ENCODE measurements around the gene ZCCHC14.
A peak's percentile ranks its signal among the peaks of the same experiment; 100 is the strongest.

ZCCHC14 gene

GRCh38 chr16:87464691-87465300 is 28.0 kb downstream of the ZCCHC14 start:
- Histone ChIP-seq H3K27ac (peak overlapping the region; percentile 17 to 96 (median 85)), H3K4me3 (peak overlapping the region in 1 of 7 experiments; percentile 3)

GRCh38 chr16:87463722-87464690 is 28.8 kb downstream of the ZCCHC14 start:
- peak overlapping the region in 1 of 7 experiments; percentile 3 for H3K4me3 ChIP-seq
- peak overlapping the region; percentile 35 to 96 (median 85) for H3K27ac ChIP-seq

GRCh38 chr16:87461466-87461991 is 31.3 kb downstream of the ZCCHC14 start:
- H3K4me3 ChIP-seq: no peak overlapping the region
- peak overlapping the region in 13 of 21 experiments; percentile 7 to 96 (median 59) for H3K27ac ChIP-seq

- H3K27ac ChIP-seq: peak overlapping the region in 7 of 21 experiments; percentile 23 to 96 (median 62)
Measured at GRCh38 chr16:87460936-87461335, 31.9 kb downstream of the ZCCHC14 start.

GRCh38 chr16:87459833-87460232 is 33.0 kb downstream of the ZCCHC14 start:
- no peak overlapping the region for H3K4me3 ChIP-seq
- H3K27ac ChIP-seq: no peak overlapping the region

More at GRCh38 chr16:87460936-87461335, 31.9 kb downstream of the ZCCHC14 start:
- no peak overlapping the region for H3K4me3 ChIP-seq

- no peak overlapping the region for H3K4me3 ChIP-seq
- H3K27ac ChIP-seq: peak overlapping the region in 2 of 21 experiments; percentile 1 to 76
Measured at GRCh38 chr16:87459027-87459426, 33.8 kb downstream of the ZCCHC14 start.

- Histone ChIP-seq H3K4me3 (no peak overlapping the region), H3K27ac (peak overlapping the region in 10 of 21 experiments; percentile 1 to 80 (median 46))
Measured at GRCh38 chr16:87458424-87458915, 34.4 kb downstream of the ZCCHC14 start.

- Histone ChIP-seq H3K4me3 (no peak overlapping the region), H3K27ac (peak overlapping the region in 14 of 21 experiments; percentile 18 to 80 (median 48))
Measured at GRCh38 chr16:87457709-87458423, 35.0 kb downstream of the ZCCHC14 start.

- no peak overlapping the region for H3K4me3 ChIP-seq
- peak overlapping the region in 17 of 21 experiments; percentile 14 to 80 (median 40) for H3K27ac ChIP-seq
Measured at GRCh38 chr16:87457061-87457611, 35.7 kb downstream of the ZCCHC14 start.

- Histone ChIP-seq H3K27ac (no peak overlapping the region), H3K4me3 (no peak overlapping the region)
Measured at GRCh38 chr16:87454391-87454790, 38.4 kb downstream of the ZCCHC14 start.

- H3K27ac ChIP-seq: peak overlapping the region in 2 of 21 experiments; percentile 18 to 39
Measured at GRCh38 chr16:87453326-87453725, 39.5 kb downstream of the ZCCHC14 start.

GRCh38 chr16:87451563-87452210 is 41.1 kb downstream of the ZCCHC14 start:
- no peak overlapping the region for H3K27ac ChIP-seq
- H3K4me3 ChIP-seq: no peak overlapping the region

More at GRCh38 chr16:87453326-87453725, 39.5 kb downstream of the ZCCHC14 start:
- H3K4me3 ChIP-seq: no peak overlapping the region

GRCh38 chr16:87448866-87449265 is 44.0 kb downstream of the ZCCHC14 start:
- no peak overlapping the region for H3K4me3 ChIP-seq
- H3K27ac ChIP-seq: no peak overlapping the region

- Histone ChIP-seq H3K27ac (no peak overlapping the region), H3K4me3 (no peak overlapping the region)
Measured at GRCh38 chr16:87447323-87447722, 45.5 kb downstream of the ZCCHC14 start.

- H3K4me3 ChIP-seq: no peak overlapping the region
- H3K27ac ChIP-seq: no peak overlapping the region
Measured at GRCh38 chr16:87446479-87446878, 46.3 kb downstream of the ZCCHC14 start.

- no peak overlapping the region for H3K4me3 ChIP-seq
- H3K27ac ChIP-seq: no peak overlapping the region
Measured at GRCh38 chr16:87445486-87445885, 47.3 kb downstream of the ZCCHC14 start.

- Histone ChIP-seq H3K4me3 (no peak overlapping the region), H3K27ac (no peak overlapping the region)
Measured at GRCh38 chr16:87443964-87444363, 48.9 kb downstream of the ZCCHC14 start.

- Histone ChIP-seq H3K4me3 (no peak overlapping the region), H3K27ac (no peak overlapping the region)
Measured at GRCh38 chr16:87443016-87443415, 49.8 kb downstream of the ZCCHC14 start.

GRCh38 chr16:87442581-87442966 is 50.2 kb downstream of the ZCCHC14 start:
- no peak overlapping the region for H3K27ac ChIP-seq
- no peak overlapping the region for H3K4me3 ChIP-seq
